ENCODE data around the gene AP2B1. TPM values are rescaled to one million over a fixed set of nuclear protein-coding genes. Genes with fewer than 3 reads are reported as not detected.

AP2B1 gene
- total and polyA plus RNA-seq, 5 donors: 39.7 to 144 (median 132) TPM

DNA sequence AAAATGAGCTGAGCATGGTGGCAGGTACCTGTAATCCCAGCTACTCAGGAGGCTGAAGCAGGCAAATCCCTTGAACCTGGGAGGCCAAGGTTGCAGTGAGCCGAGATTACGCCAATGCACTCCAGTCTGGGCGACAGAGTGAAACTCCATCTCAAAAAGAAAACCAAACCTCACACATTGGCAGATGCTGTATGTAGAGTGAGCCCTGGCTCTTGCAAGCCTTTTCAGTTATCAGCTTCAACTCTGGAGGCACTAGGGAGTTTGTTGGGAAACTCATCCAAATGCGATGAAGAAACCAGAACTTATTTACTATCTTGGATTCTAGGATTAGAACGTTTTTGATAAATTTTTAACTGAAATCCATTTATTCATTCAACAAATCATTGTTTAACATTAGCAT, 87.4 kb downstream of the AP2B1 start:
- no peaks in the 10 kb centered on the region for H3K27me3 ChIP-seq (ENCODE audit: control insufficient read depth, insufficient read depth)
- H3K27ac ChIP-seq (ENCODE audit: low read length): no peak overlapping the region
- H3K4me3 ChIP-seq (ENCODE audit: low read length): no peak overlapping the region
- ATAC-seq: peak in 1 of 2 donors; percentile 79
- 64% methylated on average over 5 of the region's 5 CpGs for WGBS
- H3K4me1 ChIP-seq (ENCODE audit: control insufficient read depth, insufficient read depth, low read length): peaks cover 4% of the 10 kb centered on the region
- intact Hi-C loops (cut with DNase I): loop anchor here in 1 of 4 donors (5.0 kb wide), 1 partner anchor 53 kb away; no protein-coding TSS in a partner anchor
- peak in 1 of 3 donors; percentile 44 for DNase-seq
- H3K9me3 ChIP-seq (ENCODE audit: control insufficient read depth, low read length): no peaks in the 10 kb centered on the region

DNA sequence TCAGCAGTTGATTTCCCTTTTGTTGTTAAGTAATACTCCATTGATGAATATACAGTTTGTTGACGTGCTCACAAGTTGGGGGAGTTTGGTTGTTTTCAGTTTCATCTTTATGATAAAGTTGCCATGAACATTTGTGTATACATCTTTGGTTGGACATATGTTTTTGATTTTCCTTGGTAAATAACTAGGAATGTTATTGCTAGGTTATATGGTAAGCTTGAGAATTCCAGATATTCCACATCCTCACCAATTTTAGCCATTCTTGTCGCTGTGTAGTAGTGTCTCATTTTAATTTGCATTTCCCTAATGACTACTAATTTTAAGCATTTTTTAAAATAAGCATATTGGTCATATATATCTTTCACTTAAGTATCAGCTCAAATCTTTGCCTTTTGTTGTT, 89.3 kb downstream of the AP2B1 start:
- intact Hi-C loops (cut with DNase I): no loop called here
- Histone ChIP-seq H3K9me3 (ENCODE audit: control insufficient read depth, low read length) (no peaks in the 10 kb centered on the region), H3K4me1 (ENCODE audit: control insufficient read depth, insufficient read depth, low read length) (peaks cover 1% of the 10 kb centered on the region), H3K27me3 (ENCODE audit: control insufficient read depth, insufficient read depth) (no peaks in the 10 kb centered on the region), H3K27ac (ENCODE audit: low read length) (no peak overlapping the region), H3K4me3 (ENCODE audit: low read length) (no peak overlapping the region)
- WGBS: 95% methylated on average over 2 of the region's 2 CpGs
- no peak for ATAC-seq
- DNase-seq: no peak

DNA sequence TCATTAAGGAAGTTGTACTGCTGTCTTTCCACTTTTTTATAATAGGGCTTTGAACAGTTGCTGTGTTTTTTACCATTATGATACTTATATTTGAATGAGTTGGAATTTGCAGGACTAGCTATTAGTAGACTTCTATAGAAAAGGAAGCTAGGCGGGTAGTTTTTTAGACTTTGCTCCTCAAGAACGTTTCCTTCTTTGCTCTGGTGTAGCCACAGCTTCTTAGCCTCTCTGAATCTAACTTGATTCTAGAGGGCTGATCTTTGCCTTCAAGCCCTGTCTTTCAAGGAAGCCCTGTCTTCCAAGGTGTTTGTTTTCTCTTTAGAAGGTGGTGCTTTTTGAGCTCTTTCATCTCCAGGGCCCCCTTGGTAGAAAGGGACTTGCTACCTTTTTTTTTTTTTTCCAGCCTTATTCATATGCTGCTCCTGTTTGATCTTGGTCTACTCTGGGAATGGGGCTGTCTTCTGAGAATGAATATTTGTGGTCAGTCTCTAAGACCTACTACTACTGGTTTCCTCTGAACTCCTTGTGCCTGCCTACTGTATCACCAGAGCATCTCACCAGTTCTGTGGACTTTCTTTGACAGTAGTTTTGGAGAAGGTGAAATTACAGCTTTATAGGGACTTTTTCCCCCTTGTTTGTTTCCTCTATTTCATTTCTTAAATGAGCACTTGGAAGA, 92.0 kb downstream of the AP2B1 start:
- intact Hi-C loops (cut with DNase I): no loop called here
- peaks cover 1% of the 10 kb centered on the region for H3K4me1 ChIP-seq (ENCODE audit: control insufficient read depth, insufficient read depth, low read length)
- ATAC-seq (no peak), DNase-seq (no peak)
- no peaks in the 10 kb centered on the region for H3K27me3 ChIP-seq (ENCODE audit: control insufficient read depth, insufficient read depth)
- no peak overlapping the region for H3K4me3 ChIP-seq (ENCODE audit: low read length)
- no peak overlapping the region for H3K27ac ChIP-seq (ENCODE audit: low read length)
- 78% methylated on average over 2 of the region's 2 CpGs for WGBS
- H3K9me3 ChIP-seq (ENCODE audit: control insufficient read depth, low read length): no peaks in the 10 kb centered on the region

DNA sequence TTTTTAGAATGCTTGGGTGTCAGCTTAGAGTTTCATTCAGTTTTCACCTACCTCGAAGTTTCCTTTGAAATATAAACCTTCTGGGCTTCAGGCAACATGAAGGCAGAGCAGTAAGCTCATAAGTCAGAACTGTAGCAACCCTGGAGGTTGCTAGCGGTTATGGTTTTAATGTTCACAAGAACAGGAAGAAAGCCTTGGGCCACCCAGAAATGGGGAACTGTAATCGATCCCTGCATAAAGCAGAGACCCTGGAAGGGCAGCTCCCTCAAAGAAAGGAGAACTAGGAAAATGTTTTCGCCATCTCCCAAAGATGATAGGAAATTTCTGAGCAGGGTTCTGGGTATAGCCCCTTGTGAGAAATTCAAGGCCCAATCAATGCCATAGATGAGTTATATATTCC, 96.5 kb downstream of the AP2B1 start:
- H3K4me1 ChIP-seq (ENCODE audit: control insufficient read depth, insufficient read depth, low read length): no peaks in the 10 kb centered on the region
- no peak overlapping the region for H3K4me3 ChIP-seq (ENCODE audit: low read length)
- H3K9me3 ChIP-seq (ENCODE audit: control insufficient read depth, low read length): no peaks in the 10 kb centered on the region
- 79% methylated on average over 4 of the region's 4 CpGs for WGBS
- DNase-seq (no peak), ATAC-seq (no peak)
- no peaks in the 10 kb centered on the region for H3K27me3 ChIP-seq (ENCODE audit: control insufficient read depth, insufficient read depth)
- intact Hi-C loops (cut with DNase I): no loop called here
- no peak overlapping the region for H3K27ac ChIP-seq (ENCODE audit: low read length)

DNA sequence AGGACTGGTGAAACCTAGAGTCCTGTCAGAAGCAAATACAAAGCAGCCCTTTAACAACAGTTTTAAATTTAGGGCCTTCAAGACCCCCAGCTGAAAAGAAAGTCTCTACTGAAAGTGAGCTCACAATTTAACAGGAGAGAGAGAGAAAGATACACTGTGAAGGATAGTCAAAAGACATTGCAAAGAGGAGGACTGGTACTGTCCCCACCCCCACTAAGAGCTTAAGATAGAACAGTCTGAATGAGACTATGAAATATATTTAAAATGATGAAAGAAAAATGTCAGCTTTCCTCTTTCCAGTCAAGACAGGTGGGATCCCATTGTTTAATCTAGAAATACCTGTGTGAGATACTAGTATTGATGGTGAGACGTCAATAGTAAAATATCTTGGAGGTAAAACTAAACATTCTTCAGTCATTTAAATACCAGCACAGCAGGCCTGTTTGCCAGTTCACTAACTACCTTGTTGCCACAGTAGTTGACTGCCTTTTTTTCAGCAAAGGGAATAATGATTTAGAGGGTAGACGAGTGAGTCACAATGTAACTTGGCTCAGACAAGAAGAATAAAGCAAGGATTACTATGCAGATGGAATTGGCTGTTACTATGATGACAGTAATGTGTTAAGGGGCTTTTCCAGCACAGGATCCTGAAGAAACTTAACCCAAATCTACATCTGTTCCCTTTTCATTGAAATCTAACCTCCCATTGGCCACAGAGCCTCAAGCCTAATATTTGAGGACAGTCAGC, 97.1 kb downstream of the AP2B1 start:
- no peak for DNase-seq
- Histone ChIP-seq H3K4me1 (ENCODE audit: control insufficient read depth, insufficient read depth, low read length) (no peaks in the 10 kb centered on the region), H3K27ac (ENCODE audit: low read length) (no peak overlapping the region), H3K9me3 (ENCODE audit: control insufficient read depth, low read length) (no peaks in the 10 kb centered on the region), H3K4me3 (ENCODE audit: low read length) (no peak overlapping the region), H3K27me3 (ENCODE audit: control insufficient read depth, insufficient read depth) (no peaks in the 10 kb centered on the region)
- 86% methylated on average over 2 of the region's 2 CpGs for WGBS
- intact Hi-C loops (cut with DNase I): no loop called here
- ATAC-seq: no peak

DNA sequence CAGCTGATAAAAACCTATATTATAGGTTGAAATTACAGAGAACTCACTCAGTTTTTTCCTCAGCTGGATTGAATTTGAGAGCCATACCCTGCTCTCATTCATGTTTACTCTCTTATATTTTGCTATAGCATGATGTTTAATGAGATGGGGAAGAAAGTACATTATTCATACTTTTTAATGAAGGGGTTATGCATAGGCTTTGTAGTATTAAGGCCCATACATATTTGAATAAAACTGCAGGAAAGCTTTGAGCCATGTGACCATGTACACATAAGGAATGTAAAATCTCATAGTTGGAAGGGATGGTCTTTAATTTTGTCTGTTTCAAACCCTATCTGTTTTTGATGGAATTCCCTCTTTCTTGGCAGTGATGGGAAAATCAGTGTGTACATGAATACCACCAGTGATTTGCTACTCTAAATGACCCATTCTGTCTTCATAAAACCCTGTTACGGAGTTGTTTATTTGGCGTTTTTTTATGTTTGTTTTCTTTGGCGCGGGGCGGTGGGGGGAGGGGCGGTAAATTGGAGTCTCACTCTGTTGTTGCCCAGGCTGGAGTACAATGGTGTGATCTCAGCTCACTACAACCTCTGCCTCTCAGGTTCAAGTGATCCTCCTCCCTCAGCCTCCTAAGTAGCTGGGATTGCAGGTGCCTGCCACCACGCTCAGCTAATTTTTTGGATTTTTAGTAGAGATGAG, 105.5 kb downstream of the AP2B1 start:
- 80% methylated on average over 7 of the region's 7 CpGs for WGBS
- Histone ChIP-seq H3K27me3 (ENCODE audit: control insufficient read depth, insufficient read depth) (no peaks in the 10 kb centered on the region), H3K4me3 (ENCODE audit: low read length) (no peak overlapping the region), H3K4me1 (ENCODE audit: control insufficient read depth, insufficient read depth, low read length) (no peaks in the 10 kb centered on the region), H3K9me3 (ENCODE audit: control insufficient read depth, low read length) (no peaks in the 10 kb centered on the region), H3K27ac (ENCODE audit: low read length) (no peak overlapping the region)
- DNase-seq (no peak), ATAC-seq (no peak)
- intact Hi-C loops (cut with DNase I): no loop called here

DNA sequence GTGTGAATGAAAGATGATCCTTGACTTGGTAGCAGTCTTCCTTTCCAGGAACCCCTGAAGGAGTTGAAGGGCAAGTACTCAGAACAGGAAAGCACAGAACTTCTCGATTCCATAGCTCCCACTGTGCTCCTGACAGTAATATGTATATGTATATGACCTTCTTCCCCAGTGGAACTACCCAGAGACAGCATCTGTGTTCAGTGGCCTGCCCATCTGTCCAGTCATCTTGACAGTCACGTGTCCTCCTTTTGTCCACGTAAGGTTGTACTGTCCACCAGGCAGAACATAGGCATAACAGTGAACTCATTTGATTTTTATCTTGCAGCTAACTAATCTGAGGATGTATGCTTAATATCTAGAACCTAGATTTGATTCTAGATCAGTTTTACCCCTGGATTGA, 106.5 kb downstream of the AP2B1 start:
- Histone ChIP-seq H3K9me3 (ENCODE audit: control insufficient read depth, low read length) (no peaks in the 10 kb centered on the region), H3K4me3 (ENCODE audit: low read length) (no peak overlapping the region), H3K27me3 (ENCODE audit: control insufficient read depth, insufficient read depth) (no peaks in the 10 kb centered on the region), H3K27ac (ENCODE audit: low read length) (no peak overlapping the region), H3K4me1 (ENCODE audit: control insufficient read depth, insufficient read depth, low read length) (no peaks in the 10 kb centered on the region)
- ATAC-seq (no peak), DNase-seq (no peak)
- intact Hi-C loops (cut with DNase I): no loop called here
- WGBS: 90% methylated on average over 3 of the region's 3 CpGs

DNA sequence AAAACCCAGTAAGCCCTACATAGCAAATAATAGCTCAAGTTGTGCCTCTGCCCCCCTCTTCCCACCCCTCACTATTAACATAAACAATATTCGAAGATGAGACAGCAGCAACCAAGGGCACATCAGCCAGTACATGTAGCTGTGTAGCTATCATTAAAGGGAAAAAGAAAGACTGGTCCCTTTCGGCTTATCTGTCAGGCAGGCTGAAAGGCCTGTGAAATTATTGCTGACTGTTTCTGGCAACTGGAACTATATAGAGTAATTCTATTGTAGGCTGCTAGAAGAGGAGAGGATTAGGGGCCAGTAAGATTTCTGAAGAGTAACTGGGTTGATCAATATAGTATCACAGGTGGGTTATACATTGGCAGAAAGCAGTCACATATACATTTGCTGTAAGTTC, 107.8 kb downstream of the AP2B1 start:
- DNase-seq (no peak), ATAC-seq (no peak)
- WGBS: 55% methylated on average over 2 of the region's 2 CpGs
- Histone ChIP-seq H3K9me3 (ENCODE audit: control insufficient read depth, low read length) (no peaks in the 10 kb centered on the region), H3K27ac (ENCODE audit: low read length) (peak overlapping the region; percentile 37), H3K27me3 (ENCODE audit: control insufficient read depth, insufficient read depth) (no peaks in the 10 kb centered on the region), H3K4me1 (ENCODE audit: control insufficient read depth, insufficient read depth, low read length) (no peaks in the 10 kb centered on the region), H3K4me3 (ENCODE audit: low read length) (no peak overlapping the region)
- intact Hi-C loops (cut with DNase I): no loop called here

DNA sequence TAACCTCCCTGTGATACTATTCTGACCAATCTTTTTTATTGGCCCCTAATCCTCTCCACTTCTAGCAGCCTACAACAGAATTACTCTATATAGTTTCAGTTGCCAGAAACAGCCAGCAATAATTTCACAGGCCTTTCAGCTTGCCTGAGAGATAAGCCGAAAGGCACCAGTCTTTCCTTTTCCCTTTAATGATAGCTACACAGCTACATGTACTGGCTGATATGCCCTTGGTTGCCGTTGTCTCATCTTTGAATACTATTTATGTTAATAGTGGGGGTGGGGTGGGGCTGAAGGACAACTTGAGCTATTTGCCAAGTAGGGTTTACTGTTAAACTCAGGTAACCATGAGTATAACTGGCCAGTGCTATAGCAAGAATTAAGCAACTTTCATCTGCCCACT, 108.5 kb downstream of the AP2B1 start:
- peak; percentile 41 to 67 for ATAC-seq

DNA sequence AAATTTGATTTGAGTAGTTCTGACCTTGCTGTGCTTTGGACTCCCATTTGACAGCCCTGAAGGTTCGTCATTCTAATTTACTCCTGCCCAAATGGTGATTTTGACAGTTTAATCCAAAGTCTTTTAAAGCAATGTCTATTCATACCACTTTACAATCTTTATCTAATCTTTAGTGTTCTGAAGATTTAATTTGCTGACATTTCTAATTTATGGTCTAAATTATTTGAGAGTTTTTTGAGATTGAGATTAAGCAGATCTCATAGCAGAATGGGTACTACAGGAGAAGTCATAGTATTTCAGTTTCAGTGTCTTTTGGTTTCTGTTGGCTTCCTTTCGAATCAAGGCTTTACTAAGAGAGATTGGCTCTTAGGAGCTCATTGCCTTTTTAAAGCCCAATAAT, 111.7 kb downstream of the AP2B1 start:
- WGBS: 95% methylated on average over 2 of the region's 2 CpGs
- intact Hi-C loops (cut with DNase I): no loop called here

More for the DNA sequence above, 108.5 kb downstream of the AP2B1 start:
- H3K27me3 ChIP-seq (ENCODE audit: control insufficient read depth, insufficient read depth): no peaks in the 10 kb centered on the region
- no peak overlapping the region for H3K4me3 ChIP-seq (ENCODE audit: low read length)
- intact Hi-C loops (cut with DNase I): no loop called here
- no peak for DNase-seq
- H3K9me3 ChIP-seq (ENCODE audit: control insufficient read depth, low read length): no peaks in the 10 kb centered on the region
- no peaks in the 10 kb centered on the region for H3K4me1 ChIP-seq (ENCODE audit: control insufficient read depth, insufficient read depth, low read length)
- WGBS: 44% methylated on average over 2 of the region's 2 CpGs
- H3K27ac ChIP-seq (ENCODE audit: low read length): peak overlapping the region; percentile 14

DNA sequence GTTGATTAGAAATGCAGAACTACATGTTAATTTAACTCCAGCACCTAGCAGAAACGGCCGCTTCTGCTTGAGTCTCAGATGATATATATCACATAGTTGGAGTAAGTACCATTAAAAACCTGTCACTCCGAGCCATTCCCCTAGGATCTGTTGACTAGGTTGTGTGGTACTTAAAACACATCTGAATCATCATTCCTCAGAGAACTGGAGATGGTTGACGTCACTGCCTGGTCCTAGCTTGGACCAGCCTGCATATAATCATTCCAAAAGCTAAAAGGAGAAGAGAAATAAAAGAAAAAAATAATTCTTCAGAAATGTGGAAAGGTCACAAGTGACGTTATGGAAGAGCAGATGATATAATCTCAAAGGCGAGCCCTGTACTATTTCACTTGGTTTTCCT, 113.0 kb downstream of the AP2B1 start:
- no peak for DNase-seq
- H3K9me3 ChIP-seq (ENCODE audit: control insufficient read depth, low read length): no peaks in the 10 kb centered on the region
- intact Hi-C loops (cut with DNase I): no loop called here
- H3K4me1 ChIP-seq (ENCODE audit: control insufficient read depth, insufficient read depth, low read length): peaks cover 1% of the 10 kb centered on the region
- H3K4me3 ChIP-seq (ENCODE audit: low read length): no peak overlapping the region
- no peak for ATAC-seq
- H3K27me3 ChIP-seq (ENCODE audit: control insufficient read depth, insufficient read depth): no peaks in the 10 kb centered on the region
- H3K27ac ChIP-seq (ENCODE audit: low read length): no peak overlapping the region
- 81% methylated on average over 6 of the region's 6 CpGs for WGBS

More for the DNA sequence above, 111.7 kb downstream of the AP2B1 start:
- Histone ChIP-seq H3K27me3 (ENCODE audit: control insufficient read depth, insufficient read depth) (no peaks in the 10 kb centered on the region), H3K27ac (ENCODE audit: low read length) (no peak overlapping the region), H3K4me3 (ENCODE audit: low read length) (no peak overlapping the region), H3K4me1 (ENCODE audit: control insufficient read depth, insufficient read depth, low read length) (peaks cover 1% of the 10 kb centered on the region), H3K9me3 (ENCODE audit: control insufficient read depth, low read length) (no peaks in the 10 kb centered on the region)
- ATAC-seq: no peak
- no peak for DNase-seq

Data from right cardiac atrium (tissue), 5 donors.